KOPT-K1 (cell line): Measurements from ENCODE around the gene GZMH.

Experiments used
- H3K27ac ChIP-seq: fragments of 200-600 bp; sonication (generic); 2 replicates; pipeline ENCODE4 v1.5.1; 2016; ENCODE audit warnings: antibody characterized with exemption, mild to moderate bottlenecking, low read depth, low read length; ENCODE audit not compliant: poor library complexity, severe bottlenecking
- H3K36me3 ChIP-seq: fragments of 200-600 bp; sonication (generic); 2 replicates; pipeline ENCODE4 v1.5.1; 2017; ENCODE audit warnings: antibody characterized with exemption, mild to moderate bottlenecking, low read length, moderate library complexity; ENCODE audit not compliant: insufficient read depth
- H3K9me3 ChIP-seq: fragments of 200-600 bp; sonication (generic); 2 replicates; pipeline ENCODE4 v1.5.1; 2017; ENCODE audit warnings: antibody characterized with exemption, low read length, mild to moderate bottlenecking; ENCODE audit not compliant: insufficient read depth, poor library complexity, severe bottlenecking

GZMH gene

GRCh38 chr14:24556756-24557155 is 52.7 kb downstream of the GZMH start:
- H3K36me3 ChIP-seq, result no peaks in the 10 kb centered on the region
- no peak overlapping the region for H3K27ac ChIP-seq
- no peaks in the 10 kb centered on the region for H3K9me3 ChIP-seq
